GM19043 (cell line): ENCODE results near the gene SIGLEC14.
"Not testable (repeated sequence)": the region's sequence is repeated elsewhere in the genome, so short reads cannot be mapped to it uniquely, and the experiment has no call there.

Experiments
- ATAC-seq: cut with Tn5 transposase; IDR thresholded peaks from one replicate; pipeline ENCODE4 v1.9.1; 2021; ENCODE audit warnings: low read depth; ENCODE audit not compliant: unreplicated experiment

The SIGLEC14 gene

GRCh38 chr19:51646730-51647129 lies at the start of gene SIGLEC14:
SIGLEC14 (minus strand) TSS chr19:51646825; CDS start chr19:51646759, 66 bp downstream.
- not testable (repeated sequence) for ATAC-seq

- ATAC-seq: no peak
Measured at GRCh38 chr19:51695702-51696315, 49.2 kb upstream of the SIGLEC14 start.

- ATAC-seq: no peak
Measured at GRCh38 chr19:51695088-51695487, 48.5 kb upstream of the SIGLEC14 start.

- no peak for ATAC-seq
Measured at GRCh38 chr19:51694318-51695085, 47.9 kb upstream of the SIGLEC14 start.

GRCh38 chr19:51693819-51694218 lies 47.2 kb upstream of the SIGLEC14 start:
- no peak for ATAC-seq

GRCh38 chr19:51693260-51693659 lies 46.6 kb upstream of the SIGLEC14 start, which contains the start of gene SPACA6:
SPACA6 (plus strand) TSS chr19:51693330; CDS start chr19:51693527, 197 bp downstream.
- ATAC-seq: no peak

GRCh38 chr19:51692468-51692867 lies 45.8 kb upstream of the SIGLEC14 start:
- ATAC-seq: no peak

GRCh38 chr19:51691584-51692428 lies 45.2 kb upstream of the SIGLEC14 start:
- ATAC-seq: no peak

GRCh38 chr19:51691074-51691583 lies 44.5 kb upstream of the SIGLEC14 start:
- no peak for ATAC-seq

GRCh38 chr19:51690454-51691073 lies 43.9 kb upstream of the SIGLEC14 start:
- no peak for ATAC-seq

GRCh38 chr19:51689751-51690453 lies 43.3 kb upstream of the SIGLEC14 start:
- ATAC-seq: no peak

- ATAC-seq: no peak
Measured at GRCh38 chr19:51688671-51689571, 42.3 kb upstream of the SIGLEC14 start.

- no peak for ATAC-seq
Measured at GRCh38 chr19:51687791-51688670, 41.4 kb upstream of the SIGLEC14 start.

GRCh38 chr19:51686171-51686570 lies 39.5 kb upstream of the SIGLEC14 start:
- ATAC-seq: no peak

- ATAC-seq: no peak
Measured at GRCh38 chr19:51681286-51681941, 34.8 kb upstream of the SIGLEC14 start.

GRCh38 chr19:51680474-51680873 lies 33.8 kb upstream of the SIGLEC14 start:
- ATAC-seq: no peak

- no peak for ATAC-seq
Measured at GRCh38 chr19:51676566-51677083, 30.0 kb upstream of the SIGLEC14 start.
